ENCODE measurements around the gene ADAMTSL1. TPM values are rescaled to one million over a fixed set of nuclear protein-coding genes. Genes with fewer than 3 reads are reported as not detected.
A peak's percentile ranks its signal among the peaks of the same experiment; 100 is the strongest.

The ADAMTSL1 gene
- total and polyA plus RNA-seq, 2 of the 8 experiments (the other 6 are each of a cell fraction or from before 2014, with no cell fraction given): 0.84 to 1.1 TPM

DNA sequence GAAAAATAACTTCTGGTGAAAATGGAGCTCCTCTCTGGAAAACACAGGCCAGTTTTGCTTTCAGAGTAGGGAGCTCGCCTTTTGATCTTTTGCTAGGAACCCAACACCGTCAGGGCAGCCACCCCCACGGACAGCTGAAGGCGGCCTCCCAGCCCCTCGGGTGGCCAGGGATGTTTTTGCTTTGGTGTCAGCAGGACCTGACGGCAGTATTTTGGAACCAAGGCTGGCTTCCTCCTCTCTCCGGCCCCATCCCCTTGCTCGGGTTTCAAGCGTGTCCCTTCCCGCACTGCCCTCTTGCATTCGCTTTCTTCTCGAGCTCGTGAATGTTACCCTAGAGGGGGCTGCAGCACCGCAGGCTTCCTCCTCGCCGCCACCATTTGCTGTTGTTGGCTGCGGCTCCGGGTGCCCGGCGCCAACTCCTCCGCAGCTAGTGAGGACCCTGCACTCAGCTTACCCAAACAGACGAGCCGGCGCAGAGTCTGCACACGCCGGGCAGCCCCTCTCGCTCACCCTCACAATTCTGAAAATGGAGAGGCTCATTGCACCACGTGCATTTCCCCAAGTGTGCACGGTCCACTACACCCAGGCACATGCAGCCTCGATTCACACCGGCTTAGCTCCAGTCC, 35.5 kb upstream of the ADAMTSL1 start (continued):
- TF ChIP-seq, protein P1, sequence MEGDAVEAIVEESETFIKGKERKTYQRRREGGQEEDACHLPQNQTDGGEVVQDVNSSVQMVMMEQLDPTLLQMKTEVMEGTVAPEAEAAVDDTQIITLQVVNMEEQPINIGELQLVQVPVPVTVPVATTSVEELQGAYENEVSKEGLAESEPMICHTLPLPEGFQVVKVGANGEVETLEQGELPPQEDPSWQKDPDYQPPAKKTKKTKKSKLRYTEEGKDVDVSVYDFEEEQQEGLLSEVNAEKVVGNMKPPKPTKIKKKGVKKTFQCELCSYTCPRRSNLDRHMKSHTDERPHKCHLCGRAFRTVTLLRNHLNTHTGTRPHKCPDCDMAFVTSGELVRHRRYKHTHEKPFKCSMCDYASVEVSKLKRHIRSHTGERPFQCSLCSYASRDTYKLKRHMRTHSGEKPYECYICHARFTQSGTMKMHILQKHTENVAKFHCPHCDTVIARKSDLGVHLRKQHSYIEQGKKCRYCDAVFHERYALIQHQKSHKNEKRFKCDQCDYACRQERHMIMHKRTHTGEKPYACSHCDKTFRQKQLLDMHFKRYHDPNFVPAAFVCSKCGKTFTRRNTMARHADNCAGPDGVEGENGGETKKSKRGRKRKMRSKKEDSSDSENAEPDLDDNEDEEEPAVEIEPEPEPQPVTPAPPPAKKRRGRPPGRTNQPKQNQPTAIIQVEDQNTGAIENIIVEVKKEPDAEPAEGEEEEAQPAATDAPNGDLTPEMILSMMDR (IDR thresholded peaks at IDR 0.05; ENCODE audit: control extremely low read depth in 1 of 3, insufficient read depth in 1 of 3, low read depth in 1 of 3, low read length in 3 of 3): peak; percentile 21 to 44 (median 43)
- TF ChIP-seq RBBP5 (IDR thresholded peaks at IDR 0.05; ENCODE audit: borderline replicate concordance, low read depth, low read length): peak; percentile 53; the same call in 1 of the 2 replicates

All from H1 (cell line).